K562 (cell line): ENCODE measurements around the gene XPC. TPM values are rescaled to one million over a fixed set of nuclear protein-coding genes. Genes with fewer than 3 reads are reported as not detected.

Source experiments
- CLOCK ChIP-seq: fragments of 250-450 bp; sonication (Bioruptor Pico); IDR thresholded peaks from 2 replicates; pipeline ENCODE4 v1.4.0; 2020; ENCODE audit warnings: mild to moderate bottlenecking, moderate library complexity, borderline replicate concordance
- EGR1 ChIP-seq: fragments of 450-650 bp; conservative IDR thresholded peaks from 2 replicates; pipeline ENCODE4 v1.6.1; 2017; ENCODE audit warnings: mild to moderate bottlenecking
- FOXJ2 ChIP-seq: fragments of 200-800 bp; sonication (Bioruptor generic); IDR thresholded peaks from 2 replicates; pipeline ENCODE4 v1.6.1; 2016; ENCODE audit warnings: missing genetic modification characterization, missing compliant biosample characterization
- MGA ChIP-seq: fragments of 450-650 bp; IDR thresholded peaks from 2 replicates; pipeline ENCODE4 v1.6.1; 2016; ENCODE audit warnings: mild to moderate bottlenecking, moderate library complexity
- NEUROD1 ChIP-seq: fragments of 150-350 bp; IDR thresholded peaks from 2 replicates; pipeline ENCODE4 v1.6.1; 2014; ENCODE audit warnings: borderline replicate concordance, low read length, low read depth; ENCODE audit not compliant: partially characterized antibody
- NFIX ChIP-seq: fragments of 250-450 bp; sonication (Bioruptor Pico); IDR thresholded peaks from 2 replicates; pipeline ENCODE4 v1.4.0; 2020; ENCODE audit warnings: low read depth, mild to moderate bottlenecking, moderate library complexity
- POLR2A ChIP-seq: fragments of 450-650 bp; conservative IDR thresholded peaks from 2 replicates; pipeline ENCODE4 v1.6.1; 2016
- RAD21 ChIP-seq, 2 experiments: fragments of 250-450 bp in 1 of 2; fragments of 450-650 bp in 1 of 2; sonication (Bioruptor Pico) in 1 of 2; formaldehyde crosslinking in 1 of 2; IDR thresholded peaks in 1 of 2; conservative IDR thresholded peaks in 1 of 2; 2 replicates each; pipeline versions ENCODE4 v1.4.0 to v1.8.0; 2020 to 2022; ENCODE audit warnings: mild to moderate bottlenecking in 2 of 2, moderate library complexity in 1 of 2
- ZBED1 ChIP-seq: IDR thresholded peaks from 2 replicates; pipeline ENCODE4 v1.6.1; 2014
- ZBTB1 ChIP-seq: sonication (generic); formaldehyde crosslinking; IDR thresholded peaks from 2 replicates; pipeline ENCODE4 v1.8.1; 2023; ENCODE audit warnings: missing genetic modification reagents, low read depth, mild to moderate bottlenecking, borderline replicate concordance
- ZBTB43 ChIP-seq: sonication (generic); formaldehyde crosslinking; IDR thresholded peaks from 2 replicates; pipeline ENCODE4 v1.8.0; 2023; ENCODE audit warnings: mild to moderate bottlenecking, missing genetic modification reagents
- ZNF431 ChIP-seq: sonication (generic); formaldehyde crosslinking; IDR thresholded peaks from 2 replicates; pipeline ENCODE4 v1.8.0; 2022; ENCODE audit warnings: mild to moderate bottlenecking, missing genetic modification reagents
- ZNF707 ChIP-seq: fragments of 250-450 bp; sonication (Bioruptor Pico); conservative IDR thresholded peaks from 2 replicates; pipeline ENCODE4 v1.8.0; 2022; ENCODE audit warnings: inconsistent platforms, mild to moderate bottlenecking, moderate library complexity
- polyA plus RNA-seq, 8 experiments: library from polyadenylated mRNA; depleted of rRNA in 4 of 8; stranded (reverse) in 5 of 8; unstranded in 3 of 8; fragments of >200 nt; fragmentation: Nextera tagmentation in 2 of 8; fragmentation: Illumina TruSeq in 1 of 8; extraction: Ambion mirVana in 2 of 8; extraction: Trizol in 1 of 8; gene quantifications; 2 replicates each; pipeline versions ENCODE4 v1.2.1 to v1.2.3, GENCODE V29; 2011 to 2014; ENCODE audit warnings: inconsistent platforms in 1 of 8, missing spikeins in 1 of 8
- total RNA-seq, 7 experiments: library from RNA; depleted of rRNA in 6 of 7; stranded (reverse); fragments of >200 nt in 6 of 7; fragmentation: Illumina TruSeq in 2 of 7; extraction: Trizol in 2 of 7; gene quantifications; 2 replicates each; pipeline versions ENCODE4 v1.2.1 to v1.2.3, GENCODE V29; 2011 to 2021; ENCODE audit warnings: low replicate concordance in 1 of 7

The XPC gene
- total and polyA plus RNA-seq, 9 of the 15 experiments (the other 6 are each of a cell fraction or from before 2014, with no cell fraction given) = 3.8 to 54.7 (median 41.3) TPM

GRCh38 chr3:14206548-14207177 lies 28.3 kb upstream of the XPC start (continued):
- no peak for TF ChIP-seq MGA
- no peak for TF ChIP-seq ZBED1
- TF ChIP-seq ZNF707 (CRISPR knock-in tag) = no peak
- no peak for TF ChIP-seq ZNF431 (CRISPR knock-in tag)
- no peak for TF ChIP-seq FOXJ2 (tag)
- TF ChIP-seq RAD21 (CRISPR knock-in tag; conservative IDR thresholded peaks at IDR 0.05 in 1 of 2, IDR thresholded peaks at IDR 0.05 in 1 of 2) = peak; percentile 16 to 41; a peak in 3 of 4 replicates
- TF ChIP-seq NEUROD1 = no peak
- TF ChIP-seq POLR2A = no peak
- no peak for TF ChIP-seq EGR1
- TF ChIP-seq ZBTB43 (CRISPR knock-in tag) = no peak
- no peak for TF ChIP-seq ZBTB1 (CRISPR knock-in tag)
- no peak for TF ChIP-seq CLOCK (CRISPR knock-in tag)
- TF ChIP-seq NFIX (CRISPR knock-in tag) = no peak
